GM12878 (cell line): ENCODE data around the gene TEX264.

Experiments
- CTCF ChIP-seq, 3 experiments: IDR thresholded peaks in 2 of 3; conservative IDR thresholded peaks in 1 of 3; 2 replicates each; pipeline ENCODE4 v1.5.1; 2011; ENCODE audit warnings: low read depth in 3 of 3, low read length in 3 of 3, mild to moderate bottlenecking in 3 of 3, control low read depth in 2 of 3, moderate library complexity in 2 of 3, inconsistent platforms in 1 of 3, mixed read lengths in 1 of 3; ENCODE audit not compliant: control insufficient read depth in 2 of 3, insufficient read depth in 1 of 3; ENCODE audit errors: extremely low read depth in 1 of 3
- EGR1 ChIP-seq, 2 experiments: IDR thresholded peaks; 1 replicate in 1 of 2; 2 replicates in 1 of 2; pipeline ENCODE4 v1.6.1; 2011 to 2012; ENCODE audit warnings: low read depth in 2 of 2, low read length in 2 of 2, borderline replicate concordance in 1 of 2, mild to moderate bottlenecking in 1 of 2, moderate library complexity in 1 of 2
- ETV6 ChIP-seq, 2 experiments: fragments of 450-650 bp in 1 of 2; IDR thresholded peaks in 1 of 2; conservative IDR thresholded peaks in 1 of 2; 2 replicates each; pipeline ENCODE4 v1.6.1; 2014; ENCODE audit warnings: antibody characterized with exemption in 1 of 2, borderline replicate concordance in 1 of 2, low read depth in 1 of 2, mild to moderate bottlenecking in 1 of 2, moderate library complexity in 1 of 2
- EZH2 ChIP-seq: IDR thresholded peaks from 2 replicates; pipeline ENCODE4 v1.6.1; 2012; ENCODE audit warnings: low read depth, mild to moderate bottlenecking, control low read depth, inconsistent platforms, low read length, borderline replicate concordance; ENCODE audit not compliant: control insufficient read depth
- GABPA ChIP-seq: IDR thresholded peaks from 2 replicates; pipeline ENCODE4 v1.6.1; 2014; ENCODE audit warnings: antibody characterized with exemption, low read depth, mild to moderate bottlenecking, inconsistent platforms
- IKZF1 ChIP-seq: fragments of 450-650 bp; conservative IDR thresholded peaks from 2 replicates; pipeline ENCODE4 v1.6.1; 2017; ENCODE audit warnings: antibody characterized with exemption, mild to moderate bottlenecking
- MYC ChIP-seq: IDR thresholded peaks from 2 replicates; pipeline ENCODE4 v1.6.1; 2011; ENCODE audit warnings: mild to moderate bottlenecking, low read length, moderate library complexity, inconsistent platforms; ENCODE audit not compliant: insufficient read depth, insufficient replicate concordance, insufficient read length, severe bottlenecking
- NFYB ChIP-seq: IDR thresholded peaks from 2 replicates; pipeline ENCODE4 v1.6.1; 2011; ENCODE audit warnings: low read depth, mild to moderate bottlenecking, low read length, improper control_type of control experiment, moderate library complexity; ENCODE audit not compliant: insufficient read depth
- NRF1 ChIP-seq: conservative IDR thresholded peaks from 2 replicates; pipeline ENCODE4 v1.6.1; 2011; ENCODE audit warnings: mild to moderate bottlenecking, low read depth, low read length, improper control_type of control experiment
- PKNOX1 ChIP-seq: fragments of 450-650 bp; IDR thresholded peaks from 2 replicates; pipeline ENCODE4 v1.6.1; 2016; ENCODE audit warnings: mild to moderate bottlenecking
- POLR2A ChIP-seq: IDR thresholded peaks from 2 replicates; pipeline ENCODE4 v1.6.1; 2011; ENCODE audit warnings: low read depth, mild to moderate bottlenecking, low read length
- POLR2AphosphoS5 ChIP-seq: IDR thresholded peaks from 2 replicates; pipeline ENCODE4 v1.6.1; 2011; ENCODE audit warnings: mild to moderate bottlenecking, low read length, inconsistent platforms
- TAF1 ChIP-seq: IDR thresholded peaks from 2 replicates; pipeline ENCODE4 v1.6.1; 2011; ENCODE audit warnings: mild to moderate bottlenecking, low read depth, low read length, borderline replicate concordance
- TARDBP ChIP-seq: IDR thresholded peaks from 2 replicates; pipeline ENCODE4 v1.6.1; 2016; ENCODE audit warnings: borderline replicate concordance

GRCh38 chr3:51702156-51702555 lies 31.1 kb downstream of the TEX264 start:
- no peak for TF ChIP-seq CTCF (IDR thresholded peaks at IDR 0.05 in 2 of 3, conservative IDR thresholded peaks at IDR 0.05 in 1 of 3; ENCODE audit: control insufficient read depth in 2 of 3, extremely low read depth in 1 of 3, insufficient read depth in 1 of 3, low read depth in 3 of 3, low read length in 3 of 3)
- no peak for TF ChIP-seq PKNOX1
- TF ChIP-seq ETV6 (conservative IDR thresholded peaks at IDR 0.05 in 1 of 2, IDR thresholded peaks at IDR 0.05 in 1 of 2; ENCODE audit: borderline replicate concordance in 1 of 2, low read depth in 1 of 2) = no peak
- TF ChIP-seq GABPA = no peak
- no peak for TF ChIP-seq NRF1
- TF ChIP-seq EZH2 = no peak
- no peak for TF ChIP-seq MYC
- no peak for TF ChIP-seq NFYB
- no peak for TF ChIP-seq IKZF1
- no peak for TF ChIP-seq TARDBP
- no peak for TF ChIP-seq POLR2AphosphoS5
- TF ChIP-seq EGR1 (IDR thresholded peaks at IDR 0.05; ENCODE audit: borderline replicate concordance in 1 of 2, low read depth in 2 of 2, low read length in 2 of 2) = no peak
- TF ChIP-seq POLR2A = no peak
- no peak for TF ChIP-seq TAF1
